ENCODE results near the gene CACNA1B.

DNA sequence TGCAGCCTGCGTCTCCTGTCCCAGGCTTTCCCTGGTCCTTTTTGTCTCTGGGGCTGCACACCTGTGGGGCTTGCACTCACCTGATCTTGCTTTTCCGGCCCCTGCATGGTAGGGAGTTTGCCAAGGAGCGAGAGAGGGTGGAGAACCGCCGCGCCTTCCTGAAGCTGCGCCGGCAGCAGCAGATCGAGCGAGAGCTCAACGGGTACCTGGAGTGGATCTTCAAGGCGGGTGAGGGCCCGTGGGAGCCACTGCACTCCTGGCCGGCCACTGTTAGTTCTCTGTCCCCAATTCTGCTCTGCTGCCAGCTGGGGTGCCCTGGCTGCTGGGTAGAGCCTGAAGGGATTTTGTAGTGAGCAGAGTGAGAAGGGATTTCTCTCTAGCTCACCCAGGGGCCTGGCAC, 78.0 kb downstream of the CACNA1B start:
- no peak for TF ChIP-seq EP300 (IDR thresholded peaks at IDR 0.05)
- TF ChIP-seq, protein P1, sequence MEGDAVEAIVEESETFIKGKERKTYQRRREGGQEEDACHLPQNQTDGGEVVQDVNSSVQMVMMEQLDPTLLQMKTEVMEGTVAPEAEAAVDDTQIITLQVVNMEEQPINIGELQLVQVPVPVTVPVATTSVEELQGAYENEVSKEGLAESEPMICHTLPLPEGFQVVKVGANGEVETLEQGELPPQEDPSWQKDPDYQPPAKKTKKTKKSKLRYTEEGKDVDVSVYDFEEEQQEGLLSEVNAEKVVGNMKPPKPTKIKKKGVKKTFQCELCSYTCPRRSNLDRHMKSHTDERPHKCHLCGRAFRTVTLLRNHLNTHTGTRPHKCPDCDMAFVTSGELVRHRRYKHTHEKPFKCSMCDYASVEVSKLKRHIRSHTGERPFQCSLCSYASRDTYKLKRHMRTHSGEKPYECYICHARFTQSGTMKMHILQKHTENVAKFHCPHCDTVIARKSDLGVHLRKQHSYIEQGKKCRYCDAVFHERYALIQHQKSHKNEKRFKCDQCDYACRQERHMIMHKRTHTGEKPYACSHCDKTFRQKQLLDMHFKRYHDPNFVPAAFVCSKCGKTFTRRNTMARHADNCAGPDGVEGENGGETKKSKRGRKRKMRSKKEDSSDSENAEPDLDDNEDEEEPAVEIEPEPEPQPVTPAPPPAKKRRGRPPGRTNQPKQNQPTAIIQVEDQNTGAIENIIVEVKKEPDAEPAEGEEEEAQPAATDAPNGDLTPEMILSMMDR (IDR thresholded peaks at IDR 0.05) = no peak
- no peak for TF ChIP-seq POLR2AphosphoS5 (IDR thresholded peaks at IDR 0.05)
- no peak for TF ChIP-seq POLR2A (IDR thresholded peaks at IDR 0.05)

Data from upper lobe of left lung (tissue), 4 donors.